Erythroblast (primary cell): ENCODE results near the gene AGMO.

Experiments
- GATA1 ChIP-seq: IDR thresholded peaks from 2 replicates; pipeline ENCODE4 v1.6.1; 2011; ENCODE audit warnings: low read depth, mild to moderate bottlenecking, control low read depth, low read length, moderate library complexity
- POLR2A ChIP-seq: IDR thresholded peaks from 2 replicates; pipeline ENCODE4 v1.6.1; 2011; ENCODE audit warnings: mild to moderate bottlenecking, low read length

- TF ChIP-seq POLR2A (no peak), GATA1 (no peak)
These were observed 37.7 kb downstream of the AGMO start for GRCh38 chr7:15524077-15524476.
